IPS-NIHi11 (cell line): Measurements from ENCODE around the gene FKBP9.
"Not testable (repeated sequence)": the region's sequence is repeated elsewhere in the genome, so short reads cannot be mapped to it uniquely, and the experiment has no call there.

Source experiments
- DNase-seq: peaks from one replicate; pipeline ENCODE4 v3.0.0; 2012; ENCODE audit warnings: mixed read lengths, low spot score

The FKBP9 gene

GRCh38 chr7:32948202-32948601, 9.0 kb upstream of the FKBP9 start:
- DNase-seq: no peak

DNA sequence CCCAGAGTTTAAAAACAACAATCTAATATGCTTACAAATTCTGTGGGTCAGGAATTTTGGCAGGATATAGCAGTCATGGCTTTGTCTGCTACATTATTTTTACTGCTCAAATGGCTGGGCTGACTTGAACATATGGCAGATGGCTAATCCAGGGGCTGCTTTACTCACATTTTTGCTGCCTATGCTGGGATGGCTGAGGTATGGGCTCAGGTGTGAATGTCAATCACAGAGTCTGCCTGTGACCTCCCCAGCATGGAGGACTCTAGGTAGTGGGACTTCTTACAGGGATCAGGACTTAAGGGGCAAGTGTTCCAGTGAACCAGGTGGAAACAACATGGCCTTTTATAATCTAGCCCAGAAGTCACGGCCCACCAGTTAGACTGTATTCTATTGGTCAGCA, 4.4 kb upstream of the FKBP9 start:
- DNase-seq: no peak

DNA sequence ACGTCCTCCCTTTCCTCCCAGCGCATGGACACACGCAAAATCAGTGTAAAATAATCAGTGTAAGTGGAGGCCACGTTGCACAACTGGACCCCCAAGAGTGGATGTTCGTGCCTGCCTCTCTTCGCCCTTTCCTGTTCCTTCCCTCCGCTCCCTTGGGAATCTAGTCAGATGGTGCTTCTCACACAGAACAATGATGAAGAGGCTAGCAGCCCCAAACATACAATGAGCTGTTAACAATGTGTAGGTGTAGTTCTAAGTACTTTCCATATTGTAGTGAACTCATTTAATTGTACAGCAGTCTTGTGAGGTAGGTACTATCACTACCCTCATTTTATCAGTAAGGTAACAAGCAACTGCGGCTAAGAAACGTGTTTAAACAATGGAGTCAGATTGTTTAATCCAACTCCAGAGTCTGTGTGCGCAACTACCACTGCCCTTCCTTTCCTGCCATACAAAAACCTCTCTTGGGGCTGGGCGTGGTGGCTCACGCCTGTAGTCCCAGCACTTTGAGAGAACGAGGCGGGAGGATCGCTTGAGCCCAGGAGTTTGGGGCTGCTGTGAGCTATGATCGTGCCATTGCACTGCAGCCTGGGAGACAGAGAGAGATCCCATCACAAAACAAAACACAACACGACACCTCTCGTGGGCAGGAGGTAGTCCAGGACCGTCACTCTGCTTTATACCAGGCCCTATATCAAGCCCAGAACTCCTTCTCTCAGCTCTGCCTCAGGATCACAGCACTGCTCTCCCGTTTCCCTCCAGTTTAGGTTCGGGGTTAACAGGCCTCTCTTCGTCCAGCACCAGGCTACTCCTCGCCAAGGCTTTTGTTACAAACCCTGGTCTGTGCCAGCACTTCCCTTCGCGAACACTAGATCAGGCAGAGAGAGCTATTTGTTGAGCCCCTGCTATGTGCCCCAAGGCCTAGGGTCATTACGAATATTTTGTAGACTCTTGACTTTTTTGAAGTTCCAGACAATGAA, 1.1 kb downstream of the FKBP9 start:
- peak; percentile 35 for DNase-seq

DNA sequence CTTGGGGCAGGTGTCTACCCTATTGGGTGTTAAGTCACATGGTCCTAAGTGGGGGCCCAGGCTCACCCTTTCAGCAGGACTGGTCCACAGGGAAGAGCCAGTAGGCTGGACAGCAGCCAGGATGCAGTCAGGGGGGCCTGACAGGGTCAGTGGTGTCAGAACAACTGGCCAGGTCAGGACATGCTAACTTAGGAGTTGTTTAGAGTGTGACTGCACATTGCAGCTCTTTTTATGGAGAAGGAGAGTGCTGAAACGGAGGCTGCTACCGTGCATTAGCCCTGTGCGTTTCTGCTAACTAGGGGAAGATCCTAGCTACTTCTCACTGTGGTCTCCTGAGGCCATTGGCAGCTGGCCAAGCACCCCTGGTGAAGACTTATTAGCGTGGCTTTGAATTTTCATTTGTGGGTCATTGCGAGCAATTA, 6.7 kb downstream of the FKBP9 start:
- DNase-seq: not testable (repeated sequence)

DNA sequence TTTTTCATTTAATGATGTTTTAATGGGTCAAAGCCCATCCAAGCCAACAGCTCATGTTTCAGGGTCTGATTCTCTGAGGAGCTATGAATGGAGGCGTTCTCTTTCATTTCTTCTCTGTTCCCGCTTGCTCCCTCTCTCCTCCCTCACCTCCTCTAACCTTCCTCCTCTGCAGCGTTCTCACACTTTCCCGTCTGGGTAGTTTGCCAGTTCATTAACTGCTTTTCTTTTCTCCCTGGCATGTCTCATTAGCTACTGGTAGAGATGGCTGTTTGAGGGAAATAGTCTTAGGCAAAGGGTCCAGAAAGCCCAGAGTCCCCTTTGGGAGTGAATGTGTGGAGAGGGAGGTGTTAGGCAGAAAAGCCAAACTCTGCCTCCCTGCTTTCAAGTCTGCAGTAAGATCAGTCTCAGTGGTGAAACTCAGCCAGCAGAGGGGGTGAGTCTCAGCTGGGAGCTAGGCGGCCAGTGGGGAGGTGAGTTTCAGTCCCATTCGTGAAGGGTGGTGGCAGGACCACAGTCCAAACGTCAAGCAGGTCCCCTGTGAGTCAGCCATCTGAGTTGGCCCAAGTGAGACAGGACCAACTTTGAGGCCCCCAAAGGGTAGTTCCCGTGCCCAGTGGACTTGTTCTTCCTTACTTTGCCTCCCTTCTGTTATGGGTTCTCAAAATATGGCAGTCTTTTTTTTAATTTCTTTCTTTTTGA, 7.4 kb downstream of the FKBP9 start:
- DNase-seq: not testable (repeated sequence)

- not testable (repeated sequence) for DNase-seq
These were observed 9.4 kb downstream of the FKBP9 start for GRCh38 chr7:32966489-32967267.

DNA sequence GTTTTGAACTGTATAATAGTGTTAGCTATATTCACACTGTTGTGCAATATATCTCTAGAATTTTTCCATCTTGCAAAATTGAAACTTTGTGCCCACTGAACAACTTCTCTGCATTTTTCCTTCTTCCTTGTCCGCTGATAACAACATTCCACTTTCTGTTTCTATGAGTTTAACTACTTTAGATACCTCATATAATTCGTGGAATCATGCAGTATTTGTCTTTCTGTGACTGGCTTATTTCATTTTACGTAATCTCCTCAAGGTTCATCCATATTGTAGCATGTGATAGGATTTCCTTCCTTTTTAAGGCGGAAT, 10.0 kb downstream of the FKBP9 start:
- DNase-seq: not testable (repeated sequence)

GRCh38 chr7:32971967-32972366, 14.7 kb downstream of the FKBP9 start:
- not testable (repeated sequence) for DNase-seq

DNA sequence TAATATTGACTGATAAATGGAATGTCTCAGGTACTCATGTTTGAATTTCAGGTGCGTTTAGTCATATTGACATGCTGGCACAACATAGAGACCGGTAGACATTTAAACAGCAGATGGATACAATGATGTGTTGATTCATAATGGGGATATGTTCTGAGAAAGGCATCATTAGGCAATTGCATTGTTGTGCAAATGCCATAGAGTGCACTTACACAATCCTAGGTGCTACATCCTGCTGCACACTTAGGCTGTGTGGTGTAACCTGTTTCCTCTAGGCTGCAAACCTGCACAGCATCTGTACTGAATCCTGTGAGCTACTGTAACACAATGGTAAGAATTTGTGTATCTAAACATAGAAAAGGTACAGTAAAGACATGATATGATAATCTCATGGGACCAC, 19.9 kb downstream of the FKBP9 start:
- DNase-seq: not testable (repeated sequence)

DNA sequence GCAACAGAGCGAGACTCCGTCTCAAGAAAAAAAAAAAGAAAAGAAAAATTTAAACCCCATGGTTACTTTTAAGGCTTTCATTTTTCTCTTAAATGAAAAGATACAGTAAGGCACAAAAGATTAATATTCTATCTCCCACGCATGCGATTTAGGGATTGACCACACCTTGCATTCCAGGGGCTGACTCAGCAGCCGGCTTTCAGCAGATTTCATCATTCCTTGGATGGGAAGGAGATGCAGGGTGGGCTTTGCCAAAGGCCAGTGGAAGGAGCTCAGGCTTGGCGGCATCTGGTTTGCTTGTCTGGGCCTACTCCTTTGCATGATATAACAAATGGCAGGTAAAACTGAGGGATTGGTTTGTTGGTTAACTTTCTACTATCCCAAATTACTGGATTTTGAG, 22.0 kb downstream of the FKBP9 start:
- DNase-seq: not testable (repeated sequence)

- DNase-seq: not testable (repeated sequence)
These were observed 22.7 kb downstream of the FKBP9 start for GRCh38 chr7:32979902-32980301.

DNA sequence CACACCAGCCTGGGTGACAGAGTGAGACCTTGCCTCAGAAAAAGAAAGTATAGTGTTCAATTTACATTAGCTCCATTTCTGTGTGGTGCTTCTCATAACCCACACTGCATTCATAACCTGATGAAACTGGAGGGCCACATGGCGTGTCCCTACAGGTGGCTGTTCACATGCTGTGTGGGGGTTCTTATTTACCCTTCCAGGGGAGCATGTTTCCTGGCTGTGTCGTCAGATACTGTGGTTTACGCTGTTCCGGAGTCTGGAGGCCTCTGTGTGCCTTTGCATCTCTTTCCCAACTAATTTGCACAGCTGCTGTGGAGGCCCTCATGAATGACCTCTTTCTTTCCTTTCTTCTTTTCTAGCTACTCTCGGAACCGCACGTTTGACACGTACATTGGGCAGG, 30.9 kb downstream of the FKBP9 start:
- not testable (repeated sequence) for DNase-seq

DNA sequence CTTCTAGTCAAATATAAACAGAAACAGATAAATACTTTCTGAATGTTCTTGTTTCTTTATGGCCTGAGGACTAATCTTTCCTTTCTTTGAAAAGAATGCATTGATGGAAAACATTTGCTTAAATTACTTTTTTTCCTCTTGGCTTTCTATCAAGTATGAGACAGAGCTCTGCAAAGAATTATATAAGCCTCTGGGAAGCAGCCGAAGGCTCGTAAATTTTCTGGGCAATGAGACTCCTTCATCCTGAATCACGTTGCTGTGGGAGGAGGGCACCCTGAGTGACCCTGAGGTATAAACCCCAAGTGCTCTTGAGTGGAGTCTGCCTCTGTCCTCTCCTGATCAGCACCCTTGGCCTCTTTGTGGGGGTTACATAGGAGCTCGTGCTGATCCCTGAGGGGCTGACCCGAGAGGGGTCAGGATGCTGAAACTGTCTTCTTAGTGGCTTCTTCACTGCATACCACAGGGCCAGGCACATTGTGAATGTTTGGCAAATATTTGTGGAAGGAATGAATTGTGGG, 33.9 kb downstream of the FKBP9 start:
- DNase-seq: not testable (repeated sequence)

DNA sequence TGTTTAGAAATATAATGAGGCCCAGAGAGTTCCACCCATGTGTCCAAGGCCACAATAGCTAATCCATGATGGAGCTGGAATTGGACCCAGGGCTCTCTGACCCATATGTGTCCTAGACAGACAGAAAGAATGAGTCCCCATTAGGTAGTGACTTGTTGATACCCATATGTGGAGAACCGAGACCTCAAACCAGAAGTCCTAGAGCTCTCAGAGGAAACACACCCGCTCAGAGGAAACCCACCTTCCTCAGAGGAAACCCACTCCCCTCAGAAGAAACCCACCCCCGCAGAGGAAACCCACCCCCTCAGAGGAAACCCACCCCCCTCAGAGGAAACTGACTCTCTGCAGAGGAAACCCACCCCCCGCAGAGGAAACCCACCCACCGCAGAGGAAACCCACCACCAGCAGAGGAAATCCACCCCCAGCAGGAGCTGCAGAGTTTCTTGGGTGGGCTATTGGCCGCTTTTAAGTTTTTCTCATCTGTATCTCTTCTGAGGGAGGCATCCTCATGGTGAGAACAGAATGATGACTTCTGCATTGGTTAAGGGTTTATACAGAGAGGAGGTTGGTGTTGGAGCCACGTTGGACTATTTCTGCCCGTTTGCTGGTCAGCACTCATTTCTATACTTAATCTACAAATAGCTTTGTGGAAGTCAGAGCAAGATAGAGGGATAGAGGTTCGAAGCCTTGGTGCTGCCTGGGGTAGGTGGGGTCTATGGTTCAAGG, 34.9 kb downstream of the FKBP9 start:
- DNase-seq: not testable (repeated sequence)

DNA sequence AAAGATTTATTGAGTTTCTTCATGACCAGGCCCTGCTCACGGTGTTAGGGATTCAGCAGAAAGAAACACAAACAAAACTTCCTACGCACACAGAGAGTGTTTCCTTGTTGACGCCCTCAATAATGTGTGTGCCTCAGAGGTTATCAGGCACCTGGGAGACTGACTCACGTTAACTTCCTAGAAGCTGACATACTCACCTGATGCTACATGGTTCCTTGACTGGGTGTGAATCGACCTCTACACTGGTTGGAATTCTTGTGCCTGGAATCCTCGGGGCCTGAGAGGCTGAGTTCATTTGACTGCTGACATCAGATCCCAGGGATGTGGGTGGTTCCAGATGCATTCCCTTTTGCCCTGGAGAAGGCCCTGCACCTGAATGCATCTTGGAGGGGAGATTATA, 35.5 kb downstream of the FKBP9 start:
- DNase-seq: not testable (repeated sequence)

GRCh38 chr7:32997956-32998355, 40.7 kb downstream of the FKBP9 start:
- not testable (repeated sequence) for DNase-seq

DNA sequence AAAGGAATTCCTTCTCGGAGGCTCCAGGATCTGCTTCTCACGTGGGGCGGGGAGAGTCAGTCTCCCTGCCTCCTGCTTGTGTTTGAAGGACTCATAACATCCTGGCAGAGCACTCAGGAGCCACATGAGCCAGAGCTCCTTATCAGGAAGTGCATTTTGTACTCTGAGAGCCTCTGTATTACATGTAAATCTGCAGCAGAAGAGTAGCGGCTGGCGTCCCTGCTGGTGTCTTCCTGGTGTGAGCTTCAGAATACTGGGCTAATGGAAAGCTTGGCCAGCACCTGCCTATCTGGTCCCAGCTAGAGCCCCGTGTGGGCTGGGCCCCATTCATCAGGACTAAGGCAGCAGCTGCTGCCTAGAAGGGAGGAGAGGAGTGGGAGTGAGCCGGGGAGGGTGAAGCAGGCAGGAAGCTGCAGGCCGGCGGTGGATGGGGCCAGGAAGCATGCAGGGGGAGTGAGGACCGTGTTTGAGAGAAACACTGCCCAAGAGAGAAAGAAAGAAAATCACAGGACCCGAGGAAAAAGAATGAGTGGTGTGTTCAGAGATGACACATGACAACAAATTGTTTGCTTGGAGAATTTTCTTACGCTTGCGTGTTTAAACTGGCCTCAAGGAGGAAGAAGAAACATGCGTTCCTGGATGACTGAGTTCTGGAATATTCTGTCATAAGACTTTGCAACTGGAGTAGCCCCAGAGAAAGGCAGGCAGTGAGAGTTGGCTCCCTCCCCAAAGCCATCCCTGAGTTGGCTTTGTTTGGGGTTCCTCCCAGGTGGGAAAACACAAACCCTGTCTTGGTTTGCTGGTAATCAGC, 41.3 kb downstream of the FKBP9 start:
- not testable (repeated sequence) for DNase-seq

- DNase-seq: not testable (repeated sequence)
These were observed 42.1 kb downstream of the FKBP9 start for GRCh38 chr7:32999380-32999779.

- DNase-seq: not testable (repeated sequence)
These were observed 45.9 kb downstream of the FKBP9 start for GRCh38 chr7:33003111-33003510.

DNA sequence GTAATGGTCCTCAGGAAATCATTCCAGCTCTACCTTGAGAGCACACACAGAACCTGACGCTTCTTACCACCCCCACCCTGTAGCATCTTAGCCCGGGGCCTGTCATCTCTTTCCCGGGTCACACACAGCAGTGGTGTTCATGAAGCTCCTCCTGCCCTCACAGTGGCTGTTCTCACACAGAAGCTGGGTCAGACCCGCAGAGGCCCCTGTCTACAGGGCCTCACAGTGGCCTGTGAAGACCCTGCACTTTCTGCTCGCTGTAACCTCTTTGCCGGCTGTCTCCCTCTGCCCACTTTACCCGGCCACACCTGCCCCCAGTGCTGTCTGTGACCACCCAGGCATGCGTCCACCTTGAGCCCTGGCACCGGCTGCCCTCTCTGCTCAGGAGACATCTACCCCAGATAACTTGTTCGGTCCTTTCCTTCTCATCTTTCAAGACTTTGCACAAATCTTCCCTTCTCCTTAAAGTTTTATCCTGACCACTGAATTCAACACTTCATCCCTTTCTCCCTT, 46.9 kb downstream of the FKBP9 start:
- not testable (repeated sequence) for DNase-seq
